ENCODE measurements around the gene UCN.
"Not testable (repeated sequence)": the region's sequence is repeated elsewhere in the genome, so short reads cannot be mapped to it uniquely, and the experiment has no call there.

- not testable (repeated sequence) for TF ChIP-seq CTCF (conservative IDR thresholded peaks at IDR 0.05; ENCODE audit: low read depth, low read length); EZH2phosphoT487 (IDR thresholded peaks at IDR 0.05; ENCODE audit: borderline replicate concordance, low read length); EZH2 (IDR thresholded peaks at IDR 0.05; ENCODE audit: low read length, unreplicated experiment)
These were observed 39.9 kb downstream of the UCN start for GRCh38 chr2:27268296-27268695.

Measured in PC-3 (cell line).